Naive B cell (primary cell): ENCODE results near the gene GLRA3. TPM values are rescaled to one million over a fixed set of nuclear protein-coding genes. Genes with fewer than 3 reads are reported as not detected.
"Not testable (repeated sequence)": the region's sequence is repeated elsewhere in the genome, so short reads cannot be mapped to it uniquely, and the experiment has no call there.

Experiments
- ATAC-seq, 2 donors: fragments of 150-1000 bp; cut with Tn5 transposase; 2 replicates each; pipeline ENCODE4 v1.10.0; 2021; ENCODE audit warnings: low read depth in 2 of 2, mild to moderate bottlenecking in 2 of 2, moderate library complexity in 2 of 2
- DNase-seq: peaks from one replicate; pipeline ENCODE4 v3.0.0; 2022
- H3K27ac Mint-ChIP-seq, 6 donors: one replicate each; pipeline ENCODE4 v1.8.0; 2020 to 2022; ENCODE audit warnings: mild to moderate bottlenecking in 6 of 6, mixed read lengths in 6 of 6, moderate library complexity in 5 of 6, inconsistent platforms in 2 of 6
- H3K27me3 Mint-ChIP-seq, 3 donors: one replicate each; pipeline ENCODE4 v1.8.0; 2021 to 2022; ENCODE audit warnings: mixed read lengths in 3 of 3, mild to moderate bottlenecking in 1 of 3
- H3K36me3 Mint-ChIP-seq, 2 donors: one replicate each; pipeline ENCODE4 v1.8.0; 2020 to 2022; ENCODE audit warnings: mixed read lengths in 2 of 2, inconsistent platforms in 1 of 2, mild to moderate bottlenecking in 1 of 2
- H3K4me1 Mint-ChIP-seq, 3 donors: one replicate each; pipeline ENCODE4 v1.8.0; 2020 to 2022; ENCODE audit warnings: mixed read lengths in 3 of 3, inconsistent platforms in 1 of 3, mild to moderate bottlenecking in 1 of 3, moderate library complexity in 1 of 3
- H3K4me3 Mint-ChIP-seq, 8 donors: one replicate each; pipeline ENCODE4 v1.8.0; 2020 to 2022; ENCODE audit warnings: mild to moderate bottlenecking in 8 of 8, mixed read lengths in 8 of 8, moderate library complexity in 8 of 8, inconsistent platforms in 2 of 8
- H3K9me3 Mint-ChIP-seq, 7 donors: one replicate each; pipeline ENCODE4 v1.8.0; 2020 to 2022; ENCODE audit warnings: mixed read lengths in 7 of 7, mild to moderate bottlenecking in 5 of 7, inconsistent platforms in 2 of 7, moderate library complexity in 1 of 7
- polyA plus RNA-seq, 6 donors: library from polyadenylated mRNA; unstranded; fragments of 300-500 nt; fragmentation: Illumina TruSeq; gene quantifications; one replicate each; pipeline ENCODE4 v1.2.3, GENCODE V29; 2021; ENCODE audit warnings: low read depth in 6 of 6

The GLRA3 gene
- polyA plus RNA-seq, 6 donors from 2014 or later = 0.04 TPM; not detected in 5

- peaks cover 0 to 3% (median 0%) of the 10 kb centered on the region in 3 donors for H3K27me3 Mint-ChIP-seq
- H3K9me3 Mint-ChIP-seq = peaks cover 0 to 4% (median 0%) of the 10 kb centered on the region in 7 donors
- H3K4me3 Mint-ChIP-seq = no peak overlapping the region
- no peaks in the 10 kb centered on the region for H3K4me1 Mint-ChIP-seq
- H3K36me3 Mint-ChIP-seq = no peaks in the 10 kb centered on the region
- no peak for ATAC-seq
- H3K27ac Mint-ChIP-seq = no peak overlapping the region
- no peak for DNase-seq
Measured at GRCh38 chr4:174696657-174697056, 132.4 kb downstream of the GLRA3 start.

GRCh38 chr4:174691876-174692275 is 137.2 kb downstream of the GLRA3 start:
- peaks cover 2 to 31% (median 13%) of the 10 kb centered on the region in 7 donors for H3K9me3 Mint-ChIP-seq
- not testable (repeated sequence) for H3K4me3 Mint-ChIP-seq, DNase-seq, ATAC-seq, H3K27ac Mint-ChIP-seq, H3K27me3 Mint-ChIP-seq, H3K4me1 Mint-ChIP-seq, H3K36me3 Mint-ChIP-seq

- H3K36me3 Mint-ChIP-seq = peaks cover 0 to 7% of the 10 kb centered on the region in 2 donors
- H3K27ac Mint-ChIP-seq = no peak overlapping the region
- H3K4me1 Mint-ChIP-seq = no peaks in the 10 kb centered on the region
- no peak for ATAC-seq
- peaks cover 2 to 31% (median 13%) of the 10 kb centered on the region in 7 donors for H3K9me3 Mint-ChIP-seq
- DNase-seq = no peak
- no peak overlapping the region for H3K4me3 Mint-ChIP-seq
- peaks cover 0 to 3% (median 0%) of the 10 kb centered on the region in 3 donors for H3K27me3 Mint-ChIP-seq
Measured at GRCh38 chr4:174690665-174691064, 138.4 kb downstream of the GLRA3 start.

GRCh38 chr4:174689618-174690017 is 139.4 kb downstream of the GLRA3 start:
- H3K36me3 Mint-ChIP-seq = peaks cover 0 to 7% of the 10 kb centered on the region in 2 donors
- H3K27me3 Mint-ChIP-seq = peaks cover 0 to 3% (median 0%) of the 10 kb centered on the region in 3 donors
- H3K9me3 Mint-ChIP-seq = peaks cover 2 to 31% (median 13%) of the 10 kb centered on the region in 7 donors
- no peaks in the 10 kb centered on the region for H3K4me1 Mint-ChIP-seq
- no peak for DNase-seq
- no peak overlapping the region for H3K27ac Mint-ChIP-seq
- H3K4me3 Mint-ChIP-seq = no peak overlapping the region
- no peak for ATAC-seq

- ATAC-seq (no peak), DNase-seq (no peak)
- Mint-ChIP-seq H3K27ac (no peak overlapping the region), H3K4me1 (no peaks in the 10 kb centered on the region), H3K36me3 (peaks cover 0 to 7% of the 10 kb centered on the region in 2 donors), H3K27me3 (no peaks in the 10 kb centered on the region), H3K4me3 (no peak overlapping the region), H3K9me3 (peaks cover 2 to 27% (median 13%) of the 10 kb centered on the region in 7 donors)
Measured at GRCh38 chr4:174686826-174687225, 142.2 kb downstream of the GLRA3 start.

GRCh38 chr4:174681723-174682300 is 147.2 kb downstream of the GLRA3 start:
- H3K4me3 Mint-ChIP-seq = no peak overlapping the region
- peak overlapping the region in 1 of 6 donors; percentile 25 for H3K27ac Mint-ChIP-seq
- no peaks in the 10 kb centered on the region for H3K27me3 Mint-ChIP-seq
- H3K4me1 Mint-ChIP-seq = no peaks in the 10 kb centered on the region
- ATAC-seq (no peak), DNase-seq (no peak)
- no peaks in the 10 kb centered on the region for H3K36me3 Mint-ChIP-seq
- H3K9me3 Mint-ChIP-seq = no peaks in the 10 kb centered on the region

- Mint-ChIP-seq H3K4me3 (no peak overlapping the region), H3K36me3 (no peaks in the 10 kb centered on the region), H3K27me3 (peaks cover 0 to 10% (median 0%) of the 10 kb centered on the region in 3 donors), H3K9me3 (no peaks in the 10 kb centered on the region), H3K4me1 (no peaks in the 10 kb centered on the region), H3K27ac (peak overlapping the region in 1 of 6 donors; percentile 1)
- no peak for ATAC-seq
- no peak for DNase-seq
Measured at GRCh38 chr4:174674305-174674840, 154.7 kb downstream of the GLRA3 start.

- H3K36me3 Mint-ChIP-seq = no peaks in the 10 kb centered on the region
- H3K4me3 Mint-ChIP-seq = no peak overlapping the region
- no peaks in the 10 kb centered on the region for H3K9me3 Mint-ChIP-seq
- H3K4me1 Mint-ChIP-seq = no peaks in the 10 kb centered on the region
- no peak for DNase-seq
- ATAC-seq = no peak
- H3K27me3 Mint-ChIP-seq = peaks cover 0 to 10% (median 0%) of the 10 kb centered on the region in 3 donors
- H3K27ac Mint-ChIP-seq = no peak overlapping the region
Measured at GRCh38 chr4:174673865-174674264, 155.2 kb downstream of the GLRA3 start.

- Mint-ChIP-seq H3K27ac (no peak overlapping the region), H3K4me1 (no peaks in the 10 kb centered on the region), H3K36me3 (no peaks in the 10 kb centered on the region), H3K27me3 (peaks cover 0 to 10% (median 0%) of the 10 kb centered on the region in 3 donors), H3K4me3 (no peak overlapping the region), H3K9me3 (no peaks in the 10 kb centered on the region)
- DNase-seq = no peak
- ATAC-seq = no peak
Measured at GRCh38 chr4:174672276-174672675, 156.8 kb downstream of the GLRA3 start.

GRCh38 chr4:174669270-174669669 is 159.8 kb downstream of the GLRA3 start:
- Mint-ChIP-seq H3K9me3 (peaks cover 0 to 2% (median 0%) of the 10 kb centered on the region in 7 donors), H3K27me3 (peaks cover 0 to 15% (median 0%) of the 10 kb centered on the region in 3 donors), H3K27ac (no peak overlapping the region), H3K4me3 (no peak overlapping the region), H3K36me3 (no peaks in the 10 kb centered on the region), H3K4me1 (no peaks in the 10 kb centered on the region)
- ATAC-seq = no peak
- no peak for DNase-seq

- no peaks in the 10 kb centered on the region for H3K36me3 Mint-ChIP-seq
- H3K4me3 Mint-ChIP-seq = no peak overlapping the region
- H3K9me3 Mint-ChIP-seq = peaks cover 0 to 12% (median 0%) of the 10 kb centered on the region in 7 donors
Measured at GRCh38 chr4:174665799-174666198, 163.2 kb downstream of the GLRA3 start.

GRCh38 chr4:174663216-174663615 is 165.8 kb downstream of the GLRA3 start:
- no peak overlapping the region for H3K27ac Mint-ChIP-seq

More at GRCh38 chr4:174665799-174666198, 163.2 kb downstream of the GLRA3 start:
- Mint-ChIP-seq H3K27me3 (peaks cover 0 to 17% (median 0%) of the 10 kb centered on the region in 3 donors), H3K27ac (no peak overlapping the region), H3K4me1 (no peaks in the 10 kb centered on the region)
- DNase-seq (no peak), ATAC-seq (no peak)

GRCh38 chr4:174658246-174658645 is 170.8 kb downstream of the GLRA3 start:
- Mint-ChIP-seq H3K9me3 (peaks cover 0 to 3% (median 0%) of the 10 kb centered on the region in 7 donors), H3K36me3 (no peaks in the 10 kb centered on the region)

More at GRCh38 chr4:174663216-174663615, 165.8 kb downstream of the GLRA3 start:
- Mint-ChIP-seq H3K4me3 (no peak overlapping the region), H3K27me3 (peaks cover 0 to 11% (median 0%) of the 10 kb centered on the region in 3 donors), H3K9me3 (peaks cover 0 to 12% (median 0%) of the 10 kb centered on the region in 7 donors), H3K4me1 (no peaks in the 10 kb centered on the region), H3K36me3 (no peaks in the 10 kb centered on the region)
- DNase-seq (no peak), ATAC-seq (no peak)

GRCh38 chr4:174657472-174657871 is 171.6 kb downstream of the GLRA3 start:
- no peak for ATAC-seq

More at GRCh38 chr4:174658246-174658645, 170.8 kb downstream of the GLRA3 start:
- no peak overlapping the region for H3K4me3 Mint-ChIP-seq
- no peak overlapping the region for H3K27ac Mint-ChIP-seq
- no peak for DNase-seq
- no peaks in the 10 kb centered on the region for H3K4me1 Mint-ChIP-seq
- peaks cover 0 to 5% (median 0%) of the 10 kb centered on the region in 3 donors for H3K27me3 Mint-ChIP-seq
- no peak for ATAC-seq

More at GRCh38 chr4:174657472-174657871, 171.6 kb downstream of the GLRA3 start:
- Mint-ChIP-seq H3K27ac (no peak overlapping the region), H3K4me3 (no peak overlapping the region), H3K36me3 (no peaks in the 10 kb centered on the region), H3K9me3 (peaks cover 0 to 3% (median 0%) of the 10 kb centered on the region in 7 donors), H3K4me1 (no peaks in the 10 kb centered on the region), H3K27me3 (peaks cover 0 to 5% (median 0%) of the 10 kb centered on the region in 3 donors)
- no peak for DNase-seq
